Ascending aorta (tissue), 2 donors: ENCODE measurements around the gene PPY. TPM values are rescaled to one million over a fixed set of nuclear protein-coding genes. Genes with fewer than 3 reads are reported as not detected.

Experiments
- DNase-seq, 2 donors: peaks; one replicate each; pipeline ENCODE4 v3.0.0-alpha.2; 2019; ENCODE audit warnings: low spot score in 2 of 2
- H3K27ac ChIP-seq, 2 donors: fragments of 200-600 bp; sonication (generic); one replicate each; pipeline ENCODE4 v1.5.1; 2016 to 2017; ENCODE audit warnings: mild to moderate bottlenecking in 1 of 2
- H3K27me3 ChIP-seq: fragments of 200-600 bp; sonication (generic); one replicate; pipeline ENCODE4 v1.5.1; 2017
- H3K36me3 ChIP-seq, 2 donors: fragments of 200-600 bp; sonication (generic); one replicate each; pipeline ENCODE4 v1.5.1; 2016
- H3K4me1 ChIP-seq, 2 donors: fragments of 200-600 bp; sonication (generic); one replicate each; pipeline ENCODE4 v1.5.1; 2016 to 2017; ENCODE audit warnings: mild to moderate bottlenecking in 1 of 2
- H3K4me3 ChIP-seq, 2 donors: fragments of 200-600 bp; sonication (generic); one replicate each; pipeline ENCODE4 v1.5.1; 2016 to 2017; ENCODE audit warnings: mild to moderate bottlenecking in 1 of 2
- H3K9me3 ChIP-seq, 2 donors: fragments of 200-600 bp; sonication (generic); one replicate each; pipeline ENCODE4 v1.5.1; 2016
- CTCF ChIP-seq, 3 experiments: fragments of 200-600 bp in 2 of 3; fragments of 450-650 bp in 1 of 3; sonication (generic) in 2 of 3; IDR thresholded peaks; one replicate each; pipeline ENCODE4 v1.5.1; 2016 to 2019; ENCODE audit warnings: antibody characterized with exemption in 3 of 3, mild to moderate bottlenecking in 1 of 3, moderate library complexity in 1 of 3
- intact Hi-C: fragments of 100-400 bp; cut with DNase I; formaldehyde crosslinking; loops from one replicate; pipeline ENCODE4 v1.15.1; 2023
- total RNA-seq: library from RNA; depleted of rRNA; stranded (reverse); fragments of >200 nt; gene quantifications from one replicate; pipeline ENCODE4 v1.1.0, GENCODE V29; 2016

Gene PPY
- total RNA-seq, 1 donor from 2014 or later: not detected

GRCh38 chr17:43917016-43917347 is 25.3 kb downstream of the PPY start:
- H3K4me1 ChIP-seq: no peaks in the 10 kb centered on the region
- no peaks in the 10 kb centered on the region for H3K9me3 ChIP-seq
- H3K27me3 ChIP-seq: no peaks in the 10 kb centered on the region
- no peak for DNase-seq
- intact Hi-C loops: no loop called here
- peak overlapping the region; percentile 21 to 59 for H3K4me3 ChIP-seq
- H3K27ac ChIP-seq: no peak overlapping the region
- no peak for TF ChIP-seq CTCF (IDR thresholded peaks at IDR 0.05)
- no peaks in the 10 kb centered on the region for H3K36me3 ChIP-seq

- no peak for DNase-seq
- H3K4me3 ChIP-seq: no peak overlapping the region
- TF ChIP-seq CTCF (IDR thresholded peaks at IDR 0.05): no peak
- intact Hi-C loops: no loop called here
- no peaks in the 10 kb centered on the region for H3K27me3 ChIP-seq
- no peaks in the 10 kb centered on the region for H3K4me1 ChIP-seq
- H3K36me3 ChIP-seq: no peaks in the 10 kb centered on the region
- no peaks in the 10 kb centered on the region for H3K9me3 ChIP-seq
- H3K27ac ChIP-seq: no peak overlapping the region
These were observed 25.9 kb downstream of the PPY start for GRCh38 chr17:43916385-43916784.

GRCh38 chr17:43915559-43915958 is 26.7 kb downstream of the PPY start:
- intact Hi-C loops: no loop called here
- Histone ChIP-seq H3K9me3 (no peaks in the 10 kb centered on the region), H3K27me3 (no peaks in the 10 kb centered on the region), H3K4me3 (no peak overlapping the region), H3K36me3 (no peaks in the 10 kb centered on the region), H3K4me1 (no peaks in the 10 kb centered on the region), H3K27ac (no peak overlapping the region)
- no peak for TF ChIP-seq CTCF (IDR thresholded peaks at IDR 0.05)
- DNase-seq: no peak

- Histone ChIP-seq H3K4me3 (no peak overlapping the region), H3K27me3 (no peaks in the 10 kb centered on the region), H3K4me1 (no peaks in the 10 kb centered on the region), H3K36me3 (no peaks in the 10 kb centered on the region), H3K9me3 (no peaks in the 10 kb centered on the region), H3K27ac (no peak overlapping the region)
- no peak for TF ChIP-seq CTCF (IDR thresholded peaks at IDR 0.05)
- intact Hi-C loops: no loop called here
- no peak for DNase-seq
These were observed 27.8 kb downstream of the PPY start for GRCh38 chr17:43914451-43914850.

- intact Hi-C loops: no loop called here
- TF ChIP-seq CTCF (IDR thresholded peaks at IDR 0.05): no peak
- DNase-seq: no peak
- Histone ChIP-seq H3K27me3 (no peaks in the 10 kb centered on the region), H3K4me3 (no peak overlapping the region), H3K4me1 (peaks cover 0 to 2% of the 10 kb centered on the region in 2 donors), H3K27ac (no peak overlapping the region), H3K9me3 (no peaks in the 10 kb centered on the region), H3K36me3 (no peaks in the 10 kb centered on the region)
These were observed 28.7 kb downstream of the PPY start for GRCh38 chr17:43913584-43913983.

- intact Hi-C loops: no loop called here
- no peaks in the 10 kb centered on the region for H3K36me3 ChIP-seq
- H3K27me3 ChIP-seq: no peaks in the 10 kb centered on the region
- H3K4me1 ChIP-seq: peaks cover 0 to 4% of the 10 kb centered on the region in 2 donors
- no peak for DNase-seq
- H3K27ac ChIP-seq: no peak overlapping the region
- TF ChIP-seq CTCF (IDR thresholded peaks at IDR 0.05): no peak
- H3K4me3 ChIP-seq: no peak overlapping the region
- H3K9me3 ChIP-seq: no peaks in the 10 kb centered on the region
These were observed 29.5 kb downstream of the PPY start for GRCh38 chr17:43912635-43913304.
